OCI-LY3 (cell line): ENCODE measurements around the gene DNAAF8.

Source experiments
- EZH2phosphoT487 ChIP-seq: fragments of 200-600 bp; shearing (Covaris generic); IDR thresholded peaks from 2 replicates; pipeline ENCODE4 v1.6.1; 2018; ENCODE audit warnings: antibody characterized with exemption, mixed run types, low read depth
- TF ChIP-seq, protein P1 (sequence below): fragments of 200-600, 300-600 bp; sonication (generic); IDR thresholded peaks from 2 replicates; pipeline ENCODE4 v1.5.1; 2014; ENCODE audit warnings: antibody characterized with exemption, low read length, low read depth

DNA sequence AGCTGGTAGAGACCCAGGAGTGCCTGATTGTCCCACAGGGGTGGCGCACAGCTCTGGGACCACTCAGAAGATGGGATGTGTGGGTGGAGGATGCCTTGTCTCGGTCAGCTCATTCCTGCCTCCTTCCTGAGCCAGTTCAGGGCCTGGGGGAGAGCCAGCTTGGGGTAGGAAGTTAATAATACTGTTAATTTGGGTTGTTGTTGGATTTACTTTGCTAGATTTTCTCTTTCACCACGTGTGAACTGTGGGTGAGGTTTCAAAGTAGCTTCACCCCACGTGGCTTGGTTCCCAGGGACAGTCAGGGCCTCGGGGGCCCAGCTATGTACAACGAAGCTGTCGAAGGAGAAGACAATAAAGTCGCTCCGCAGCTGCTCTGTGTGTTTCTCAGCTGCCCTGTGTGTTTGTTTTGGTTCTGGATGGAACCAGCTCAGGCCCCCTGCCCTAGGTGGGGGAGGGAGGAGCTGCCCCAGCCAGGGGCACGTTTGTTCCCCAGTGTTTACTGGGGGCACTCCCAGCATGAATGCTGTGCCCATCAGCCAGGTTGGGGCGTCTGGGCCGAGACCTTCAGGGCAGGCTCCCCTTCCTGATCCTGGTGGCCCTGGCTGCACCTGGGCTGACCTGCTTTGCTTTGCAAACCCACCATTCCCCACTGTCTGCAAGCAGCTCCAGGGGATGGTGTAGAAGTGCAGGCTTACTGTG, 38.7 kb upstream of the DNAAF8 start:
- TF ChIP-seq, protein P1, sequence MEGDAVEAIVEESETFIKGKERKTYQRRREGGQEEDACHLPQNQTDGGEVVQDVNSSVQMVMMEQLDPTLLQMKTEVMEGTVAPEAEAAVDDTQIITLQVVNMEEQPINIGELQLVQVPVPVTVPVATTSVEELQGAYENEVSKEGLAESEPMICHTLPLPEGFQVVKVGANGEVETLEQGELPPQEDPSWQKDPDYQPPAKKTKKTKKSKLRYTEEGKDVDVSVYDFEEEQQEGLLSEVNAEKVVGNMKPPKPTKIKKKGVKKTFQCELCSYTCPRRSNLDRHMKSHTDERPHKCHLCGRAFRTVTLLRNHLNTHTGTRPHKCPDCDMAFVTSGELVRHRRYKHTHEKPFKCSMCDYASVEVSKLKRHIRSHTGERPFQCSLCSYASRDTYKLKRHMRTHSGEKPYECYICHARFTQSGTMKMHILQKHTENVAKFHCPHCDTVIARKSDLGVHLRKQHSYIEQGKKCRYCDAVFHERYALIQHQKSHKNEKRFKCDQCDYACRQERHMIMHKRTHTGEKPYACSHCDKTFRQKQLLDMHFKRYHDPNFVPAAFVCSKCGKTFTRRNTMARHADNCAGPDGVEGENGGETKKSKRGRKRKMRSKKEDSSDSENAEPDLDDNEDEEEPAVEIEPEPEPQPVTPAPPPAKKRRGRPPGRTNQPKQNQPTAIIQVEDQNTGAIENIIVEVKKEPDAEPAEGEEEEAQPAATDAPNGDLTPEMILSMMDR, result no peak
- TF ChIP-seq EZH2phosphoT487, result no peak
